Measurements from ENCODE around the gene CEACAM5.
"Not testable (repeated sequence)": the region's sequence is repeated elsewhere in the genome, so short reads cannot be mapped to it uniquely, and the experiment has no call there.

Gene CEACAM5

DNA sequence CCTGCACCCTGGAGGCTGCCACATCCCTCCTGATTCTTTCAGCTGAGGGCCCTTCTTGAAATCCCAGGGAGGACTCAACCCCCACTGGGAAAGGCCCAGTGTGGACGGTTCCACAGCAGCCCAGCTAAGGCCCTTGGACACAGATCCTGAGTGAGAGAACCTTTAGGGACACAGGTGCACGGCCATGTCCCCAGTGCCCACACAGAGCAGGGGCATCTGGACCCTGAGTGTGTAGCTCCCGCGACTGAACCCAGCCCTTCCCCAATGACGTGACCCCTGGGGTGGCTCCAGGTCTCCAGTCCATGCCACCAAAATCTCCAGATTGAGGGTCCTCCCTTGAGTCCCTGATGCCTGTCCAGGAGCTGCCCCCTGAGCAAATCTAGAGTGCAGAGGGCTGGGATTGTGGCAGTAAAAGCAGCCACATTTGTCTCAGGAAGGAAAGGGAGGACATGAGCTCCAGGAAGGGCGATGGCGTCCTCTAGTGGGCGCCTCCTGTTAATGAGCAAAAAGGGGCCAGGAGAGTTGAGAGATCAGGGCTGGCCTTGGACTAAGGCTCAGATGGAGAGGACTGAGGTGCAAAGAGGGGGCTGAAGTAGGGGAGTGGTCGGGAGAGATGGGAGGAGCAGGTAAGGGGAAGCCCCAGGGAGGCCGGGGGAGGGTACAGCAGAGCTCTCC is 6.9 kb upstream of the CEACAM5 start:
- DNase-seq: no peak

DNA sequence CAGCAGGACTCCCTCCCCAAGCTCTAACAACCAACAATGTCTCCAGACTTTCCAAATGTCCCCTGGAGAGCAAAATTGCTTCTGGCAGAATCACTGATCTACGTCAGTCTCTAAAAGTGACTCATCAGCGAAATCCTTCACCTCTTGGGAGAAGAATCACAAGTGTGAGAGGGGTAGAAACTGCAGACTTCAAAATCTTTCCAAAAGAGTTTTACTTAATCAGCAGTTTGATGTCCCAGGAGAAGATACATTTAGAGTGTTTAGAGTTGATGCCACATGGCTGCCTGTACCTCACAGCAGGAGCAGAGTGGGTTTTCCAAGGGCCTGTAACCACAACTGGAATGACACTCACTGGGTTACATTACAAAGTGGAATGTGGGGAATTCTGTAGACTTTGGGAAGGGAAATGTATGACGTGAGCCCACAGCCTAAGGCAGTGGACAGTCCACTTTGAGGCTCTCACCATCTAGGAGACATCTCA is 6.2 kb upstream of the CEACAM5 start:
- no peak for DNase-seq

DNA sequence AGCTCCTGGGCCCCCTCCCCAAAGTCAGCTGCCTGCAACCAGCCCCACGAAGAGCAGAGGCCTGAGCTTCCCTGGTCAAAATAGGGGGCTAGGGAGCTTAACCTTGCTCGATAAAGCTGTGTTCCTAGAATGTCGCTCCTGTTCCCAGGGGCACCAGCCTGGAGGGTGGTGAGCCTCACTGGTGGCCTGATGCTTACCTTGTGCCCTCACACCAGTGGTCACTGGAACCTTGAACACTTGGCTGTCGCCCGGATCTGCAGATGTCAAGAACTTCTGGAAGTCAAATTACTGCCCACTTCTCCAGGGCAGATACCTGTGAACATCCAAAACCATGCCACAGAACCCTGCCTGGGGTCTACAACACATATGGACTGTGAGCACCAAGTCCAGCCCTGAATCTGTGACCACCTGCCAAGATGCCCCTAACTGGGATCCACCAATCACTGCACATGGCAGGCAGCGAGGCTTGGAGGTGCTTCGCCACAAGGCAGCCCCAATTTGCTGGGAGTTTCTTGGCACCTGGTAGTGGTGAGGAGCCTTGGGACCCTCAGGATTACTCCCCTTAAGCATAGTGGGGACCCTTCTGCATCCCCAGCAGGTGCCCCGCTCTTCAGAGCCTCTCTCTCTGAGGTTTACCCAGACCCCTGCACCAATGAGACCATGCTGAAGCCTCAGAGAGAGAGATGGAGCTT is 4.7 kb upstream of the CEACAM5 start:
- no peak for DNase-seq

DNA sequence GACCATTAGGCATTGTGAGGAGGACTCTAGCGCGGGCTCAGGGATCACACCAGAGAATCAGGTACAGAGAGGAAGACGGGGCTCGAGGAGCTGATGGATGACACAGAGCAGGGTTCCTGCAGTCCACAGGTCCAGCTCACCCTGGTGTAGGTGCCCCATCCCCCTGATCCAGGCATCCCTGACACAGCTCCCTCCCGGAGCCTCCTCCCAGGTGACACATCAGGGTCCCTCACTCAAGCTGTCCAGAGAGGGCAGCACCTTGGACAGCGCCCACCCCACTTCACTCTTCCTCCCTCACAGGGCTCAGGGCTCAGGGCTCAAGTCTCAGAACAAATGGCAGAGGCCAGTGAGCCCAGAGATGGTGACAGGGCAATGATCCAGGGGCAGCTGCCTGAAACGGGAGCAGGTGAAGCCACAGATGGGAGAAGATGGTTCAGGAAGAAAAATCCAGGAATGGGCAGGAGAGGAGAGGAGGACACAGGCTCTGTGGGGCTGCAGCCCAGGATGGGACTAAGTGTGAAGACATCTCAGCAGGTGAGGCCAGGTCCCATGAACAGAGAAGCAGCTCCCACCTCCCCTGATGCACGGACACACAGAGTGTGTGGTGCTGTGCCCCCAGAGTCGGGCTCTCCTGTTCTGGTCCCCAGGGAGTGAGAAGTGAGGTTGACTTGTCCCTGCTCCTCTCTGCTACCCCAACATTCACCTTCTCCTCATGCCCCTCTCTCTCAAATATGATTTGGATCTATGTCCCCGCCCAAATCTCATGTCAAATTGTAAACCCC is 2.8 kb upstream of the CEACAM5 start:
- no peak for DNase-seq

DNA sequence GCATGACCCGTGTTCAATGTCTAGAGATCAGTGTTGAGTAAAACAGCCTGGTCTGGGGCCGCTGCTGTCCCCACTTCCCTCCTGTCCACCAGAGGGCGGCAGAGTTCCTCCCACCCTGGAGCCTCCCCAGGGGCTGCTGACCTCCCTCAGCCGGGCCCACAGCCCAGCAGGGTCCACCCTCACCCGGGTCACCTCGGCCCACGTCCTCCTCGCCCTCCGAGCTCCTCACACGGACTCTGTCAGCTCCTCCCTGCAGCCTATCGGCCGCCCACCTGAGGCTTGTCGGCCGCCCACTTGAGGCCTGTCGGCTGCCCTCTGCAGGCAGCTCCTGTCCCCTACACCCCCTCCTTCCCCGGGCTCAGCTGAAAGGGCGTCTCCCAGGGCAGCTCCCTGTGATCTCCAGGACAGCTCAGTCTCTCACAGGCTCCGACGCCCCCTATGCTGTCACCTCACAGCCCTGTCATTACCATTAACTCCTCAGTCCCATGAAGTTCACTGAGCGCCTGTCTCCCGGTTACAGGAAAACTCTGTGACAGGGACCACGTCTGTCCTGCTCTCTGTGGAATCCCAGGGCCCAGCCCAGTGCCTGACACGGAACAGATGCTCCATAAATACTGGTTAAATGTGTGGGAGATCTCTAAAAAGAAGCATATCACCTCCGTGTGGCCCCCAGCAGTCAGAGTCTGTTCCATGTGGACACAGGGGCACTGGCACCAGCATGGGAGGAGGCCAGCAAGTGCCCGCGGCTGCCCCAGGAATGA is 1.5 kb upstream of the CEACAM5 start:
- peak; percentile 80 for DNase-seq

DNA sequence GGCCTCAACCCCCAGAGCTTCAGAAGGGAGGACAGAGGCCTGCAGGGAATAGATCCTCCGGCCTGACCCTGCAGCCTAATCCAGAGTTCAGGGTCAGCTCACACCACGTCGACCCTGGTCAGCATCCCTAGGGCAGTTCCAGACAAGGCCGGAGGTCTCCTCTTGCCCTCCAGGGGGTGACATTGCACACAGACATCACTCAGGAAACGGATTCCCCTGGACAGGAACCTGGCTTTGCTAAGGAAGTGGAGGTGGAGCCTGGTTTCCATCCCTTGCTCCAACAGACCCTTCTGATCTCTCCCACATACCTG is 969 bp upstream of the CEACAM5 start:
- no peak for DNase-seq

DNA sequence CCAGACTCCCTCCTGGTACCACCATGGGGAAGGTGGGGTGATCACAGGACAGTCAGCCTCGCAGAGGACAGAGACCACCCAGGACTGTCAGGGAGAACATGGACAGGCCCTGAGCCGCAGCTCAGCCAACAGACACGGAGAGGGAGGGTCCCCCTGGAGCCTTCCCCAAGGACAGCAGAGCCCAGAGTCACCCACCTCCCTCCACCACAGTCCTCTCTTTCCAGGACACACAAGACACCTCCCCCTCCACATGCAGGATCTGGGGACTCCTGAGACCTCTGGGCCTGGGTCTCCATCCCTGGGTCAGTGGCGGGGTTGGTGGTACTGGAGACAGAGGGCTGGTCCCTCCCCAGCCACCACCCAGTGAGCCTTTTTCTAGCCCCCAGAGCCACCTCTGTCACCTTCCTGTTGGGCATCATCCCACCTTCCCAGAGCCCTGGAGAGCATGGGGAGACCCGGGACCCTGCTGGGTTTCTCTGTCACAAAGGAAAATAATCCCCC is 505 bp upstream of the CEACAM5 start:
- DNase-seq: no peak

DNA sequence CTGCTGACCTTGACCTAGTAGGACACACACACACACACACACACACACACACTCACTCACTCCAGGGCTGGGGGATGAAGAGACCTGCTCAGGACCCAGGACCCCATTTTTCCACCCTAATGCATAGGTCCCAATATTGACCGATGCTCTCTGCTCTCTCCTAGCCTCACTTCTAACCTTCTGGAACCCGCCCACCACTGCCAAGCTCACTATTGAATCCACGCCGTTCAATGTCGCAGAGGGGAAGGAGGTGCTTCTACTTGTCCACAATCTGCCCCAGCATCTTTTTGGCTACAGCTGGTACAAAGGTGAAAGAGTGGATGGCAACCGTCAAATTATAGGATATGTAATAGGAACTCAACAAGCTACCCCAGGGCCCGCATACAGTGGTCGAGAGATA is 1.1 kb downstream of the CEACAM5 start:
- DNase-seq: not testable (repeated sequence)

DNA sequence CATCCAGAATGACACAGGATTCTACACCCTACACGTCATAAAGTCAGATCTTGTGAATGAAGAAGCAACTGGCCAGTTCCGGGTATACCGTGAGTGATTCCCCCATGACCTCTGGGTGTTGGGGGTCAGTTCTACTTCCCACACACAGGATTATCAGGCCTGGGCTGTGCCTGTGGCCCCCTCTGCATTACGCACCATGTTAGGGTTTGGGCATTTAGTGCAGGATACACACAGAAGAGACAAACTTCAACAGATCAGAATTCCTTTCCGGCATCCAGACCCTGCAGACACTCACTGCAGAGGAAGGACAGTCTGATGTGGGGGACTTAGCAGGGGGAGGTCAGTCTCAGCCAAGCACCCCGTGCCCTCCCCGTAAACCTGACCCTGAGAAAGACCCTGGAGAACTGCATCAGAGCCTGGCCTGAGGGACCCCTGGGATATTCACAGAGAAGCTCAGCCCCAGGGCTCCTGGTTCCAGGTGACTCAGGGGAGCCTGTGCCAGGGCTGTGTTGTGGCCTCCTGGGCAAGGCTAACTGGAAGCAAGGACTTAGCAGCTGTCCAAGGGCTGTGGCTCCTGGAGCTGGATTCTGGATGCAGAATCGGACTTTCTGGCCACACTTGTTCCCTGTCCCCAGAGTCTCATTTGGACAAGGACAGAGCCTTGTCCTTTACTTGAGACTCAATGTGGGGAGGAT is 1.7 kb downstream of the CEACAM5 start:
- DNase-seq: no peak

DNA sequence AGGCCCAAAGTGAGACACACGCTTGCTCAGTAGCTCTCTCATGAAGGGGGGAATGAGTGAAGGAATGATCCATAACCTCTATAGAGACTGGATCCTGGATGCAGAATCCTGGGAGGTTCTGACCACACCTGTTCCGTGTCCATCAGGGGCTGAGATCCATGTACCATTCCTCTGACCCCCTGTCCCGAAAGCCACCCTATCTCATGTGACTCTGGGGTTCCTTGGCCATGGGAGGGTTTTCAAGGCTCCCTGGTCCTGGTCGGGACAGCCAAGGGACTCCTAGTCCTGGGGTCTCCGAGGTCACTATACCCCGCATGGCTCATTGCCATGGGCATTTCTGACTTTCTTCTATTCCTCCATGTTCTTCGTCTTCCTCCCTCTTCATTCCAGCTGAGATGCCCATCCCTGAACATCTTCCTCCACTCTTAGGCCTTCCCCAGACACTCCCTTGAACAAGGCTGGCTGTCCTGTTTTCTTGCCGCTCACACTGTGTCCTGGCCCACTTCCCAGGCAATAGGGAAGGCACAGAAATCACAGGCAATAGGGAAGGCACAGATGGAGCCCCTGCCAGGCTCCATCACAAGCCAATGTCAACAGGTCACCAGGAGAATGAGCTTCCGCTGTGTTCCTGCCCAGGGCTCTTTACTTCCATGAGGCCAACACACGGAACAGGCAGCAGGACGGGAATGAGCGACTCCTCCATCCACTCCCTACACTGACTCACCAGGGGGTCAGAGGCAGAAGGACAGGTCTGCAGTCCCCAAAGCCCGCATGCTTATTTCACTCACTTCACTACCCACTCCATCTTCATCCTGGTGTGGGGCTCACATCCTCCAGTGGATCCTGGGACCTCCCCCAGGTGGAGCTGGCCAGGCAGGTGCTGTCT is 3.2 kb downstream of the CEACAM5 start:
- DNase-seq: no peak

DNA sequence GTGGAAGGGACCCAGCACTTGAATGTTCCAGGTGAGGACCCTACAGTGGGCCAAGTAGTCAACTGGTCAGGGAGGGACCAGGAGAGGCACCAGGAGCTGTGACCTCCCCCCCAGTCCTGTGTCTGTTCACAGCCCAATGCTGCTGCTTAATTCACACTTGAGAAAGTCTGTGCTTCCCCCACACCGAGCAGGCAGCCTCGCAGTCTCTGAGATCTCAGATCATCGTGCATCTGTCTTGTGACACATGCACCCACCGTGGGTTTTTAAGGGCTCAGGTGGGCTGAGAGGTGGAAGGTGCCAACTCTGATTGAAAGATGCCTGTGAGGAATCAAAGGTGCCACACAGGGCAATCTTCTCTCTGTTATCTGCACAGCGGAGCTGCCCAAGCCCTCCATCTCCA is 6.2 kb downstream of the CEACAM5 start:
- no peak for DNase-seq

DNA sequence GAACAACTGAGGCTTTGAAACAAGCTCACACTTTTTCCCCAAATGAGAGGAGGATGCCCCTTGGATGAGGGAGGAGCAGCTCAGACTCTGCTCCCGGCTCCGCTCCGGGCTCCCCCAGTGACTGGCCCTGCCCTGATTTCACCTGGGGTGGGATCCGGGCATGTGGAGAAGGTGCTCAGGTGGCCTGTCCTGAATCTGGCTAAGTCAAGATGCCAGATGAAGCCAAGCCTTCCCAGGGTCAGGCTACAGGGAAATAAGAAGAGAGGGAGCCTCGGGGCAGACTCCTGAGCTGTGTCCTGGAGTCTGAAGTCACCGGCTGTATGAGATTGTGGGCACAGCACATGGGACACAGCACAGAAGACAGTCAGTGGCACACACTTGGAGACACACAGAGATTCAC is 10.3 kb downstream of the CEACAM5 start:
- no peak for DNase-seq

DNA sequence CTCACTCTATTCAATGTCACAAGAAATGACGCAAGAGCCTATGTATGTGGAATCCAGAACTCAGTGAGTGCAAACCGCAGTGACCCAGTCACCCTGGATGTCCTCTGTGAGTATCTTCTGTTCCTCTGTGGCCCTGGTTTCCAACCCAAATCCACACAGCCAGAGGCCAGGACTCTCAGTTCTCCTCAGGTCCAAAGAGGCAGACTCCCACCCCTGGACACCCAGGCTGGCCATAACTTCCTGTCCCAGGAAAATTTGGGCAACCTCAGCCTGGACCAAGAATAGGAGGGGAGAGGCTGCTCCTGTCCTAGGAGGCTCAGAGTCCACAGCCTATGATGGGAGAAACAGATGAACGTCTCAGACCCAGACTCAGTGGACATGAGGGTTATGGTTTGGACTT is 11.7 kb downstream of the CEACAM5 start:
- DNase-seq: no peak

DNA sequence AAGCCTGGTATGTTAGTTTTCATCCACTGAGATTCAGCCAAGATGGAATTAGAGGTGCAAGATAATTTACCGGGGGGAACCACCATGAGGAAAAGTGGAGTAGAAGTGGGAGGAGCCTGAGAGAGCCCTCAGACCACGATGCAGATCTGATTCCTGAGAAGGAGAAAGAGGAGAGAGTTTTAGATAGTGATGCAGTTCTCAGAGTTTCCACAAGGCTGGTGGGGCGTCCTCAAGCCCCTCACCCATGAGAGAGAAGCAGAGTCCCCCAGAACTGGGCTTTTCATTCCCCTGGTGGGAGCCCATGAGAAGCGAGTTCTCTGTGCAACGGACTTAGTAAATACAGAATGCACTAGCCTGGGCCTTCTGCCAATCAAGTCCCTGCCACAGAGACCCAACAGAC is 18.1 kb downstream of the CEACAM5 start:
- no peak for DNase-seq

DNA sequence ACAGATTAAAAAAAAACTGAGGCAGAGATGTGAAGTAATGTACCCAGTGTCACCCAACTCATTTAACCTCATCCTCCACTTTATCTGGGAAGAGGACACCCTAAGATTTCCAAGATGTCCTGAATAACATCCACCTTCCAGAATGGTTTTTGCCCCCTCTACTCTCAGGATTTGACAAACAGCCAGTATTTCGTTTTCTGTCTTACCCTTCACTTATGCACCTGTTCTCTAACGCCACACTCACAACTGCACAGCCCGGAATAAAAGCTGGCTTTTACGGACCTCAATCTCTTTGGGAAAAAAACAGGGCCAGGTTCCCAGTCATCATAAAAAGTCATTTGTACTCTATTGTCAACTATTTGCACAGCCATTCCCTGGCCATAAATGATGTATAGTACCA is 25.7 kb downstream of the CEACAM5 start:
- DNase-seq: no peak

DNA sequence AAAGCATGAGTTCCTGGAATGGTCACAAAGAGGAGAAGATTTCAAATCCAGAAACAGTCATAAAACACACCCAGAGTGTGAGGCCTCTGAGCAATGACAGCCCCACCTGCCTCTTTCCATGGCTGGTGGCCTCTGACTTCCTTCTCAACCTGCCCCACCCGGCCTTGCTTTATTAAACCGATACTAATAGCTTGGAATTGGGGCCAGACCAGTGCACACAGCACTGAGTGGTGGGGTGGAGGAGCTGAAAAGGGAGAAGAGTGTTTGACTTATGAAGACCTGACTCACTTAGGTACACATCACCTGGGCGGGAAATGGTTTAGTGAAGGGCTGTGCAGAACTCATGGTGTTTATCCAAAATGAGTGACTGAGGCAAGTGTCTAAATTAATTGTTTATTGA is 26.2 kb downstream of the CEACAM5 start:
- peak; percentile 96 for DNase-seq

DNA sequence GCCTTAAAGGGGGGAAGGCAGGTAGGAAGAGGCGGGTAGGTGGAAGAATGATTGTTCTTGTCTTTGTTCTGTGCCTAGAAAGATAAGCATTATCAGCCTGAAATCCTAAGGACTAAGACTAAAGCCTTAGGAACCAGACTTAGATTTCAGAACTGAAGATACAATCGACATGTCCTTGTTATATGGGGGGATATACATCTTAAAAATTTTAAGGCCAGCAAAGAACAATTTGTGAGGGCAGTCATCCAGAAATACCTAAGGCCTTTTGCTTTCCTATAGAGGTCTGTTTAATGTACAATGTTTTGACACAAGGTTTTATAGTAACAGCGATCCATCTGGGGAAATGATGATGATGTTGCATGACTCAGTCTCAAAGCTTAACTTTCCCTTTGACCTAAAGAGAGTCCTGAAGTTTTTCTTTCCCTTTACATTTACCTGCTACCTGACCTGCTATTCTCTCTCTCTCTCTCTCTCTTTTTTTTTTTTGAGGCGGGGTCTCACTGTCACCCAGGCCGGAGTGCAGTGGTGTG is 26.7 kb downstream of the CEACAM5 start:
- DNase-seq: peak; percentile 69

DNA sequence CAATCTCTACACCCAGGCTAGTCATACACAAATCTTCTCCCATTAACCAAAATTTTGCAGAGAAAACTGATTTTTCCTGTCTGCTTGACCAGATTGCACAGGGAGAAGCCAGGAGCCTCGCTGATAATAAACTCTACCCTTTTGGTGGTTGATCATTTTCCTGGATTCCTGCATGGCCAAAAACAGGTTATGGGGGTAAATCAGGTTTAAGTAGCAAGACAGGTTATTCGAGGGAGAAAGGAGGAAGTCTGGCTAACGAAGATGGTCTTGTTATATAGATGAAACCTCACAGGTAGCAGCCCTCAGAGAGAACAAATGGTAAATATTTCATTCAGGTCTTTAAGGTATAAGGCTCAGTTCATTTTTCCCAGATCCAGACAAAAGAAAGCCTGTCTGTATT is 30.9 kb downstream of the CEACAM5 start:
- no peak for DNase-seq

DNA sequence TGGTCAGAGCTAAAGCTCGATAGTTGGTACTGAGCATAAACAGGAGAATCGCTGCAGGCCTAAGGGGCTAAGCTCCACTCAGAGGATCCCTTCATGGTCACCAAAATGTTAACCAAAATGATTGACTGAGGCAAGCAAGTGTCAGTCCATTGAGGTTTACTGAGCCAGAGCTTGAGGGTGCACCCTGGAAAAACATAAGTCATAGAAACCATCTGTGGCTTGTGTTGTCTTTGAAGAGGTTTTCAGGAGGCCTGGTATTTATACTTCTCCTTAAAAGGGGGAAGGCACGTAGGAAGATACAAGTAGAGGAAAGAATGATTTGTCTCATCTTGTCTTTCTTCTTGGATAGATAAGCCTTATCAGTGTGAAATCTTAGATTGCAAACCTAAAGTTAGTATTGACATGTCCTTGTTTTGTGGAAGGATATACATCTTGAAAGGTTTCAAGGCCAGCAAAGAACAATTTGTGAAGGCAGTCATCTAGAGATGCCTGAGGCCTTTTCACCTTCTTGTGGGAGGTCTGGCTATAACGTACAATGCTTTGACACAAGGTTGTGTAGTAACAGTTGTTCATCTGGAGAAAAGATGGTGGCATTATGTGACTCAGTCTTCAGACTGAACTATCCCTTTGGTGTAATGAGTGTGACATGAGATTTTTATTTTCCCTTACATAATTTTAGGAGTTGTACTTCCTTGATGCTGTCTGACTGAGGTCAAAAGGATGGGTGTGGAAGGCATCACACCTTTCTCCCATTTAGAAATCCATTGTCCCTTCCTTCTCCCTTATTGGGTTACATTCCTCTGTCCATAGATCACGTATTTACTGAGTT is 32.2 kb downstream of the CEACAM5 start:
- no peak for DNase-seq

DNA sequence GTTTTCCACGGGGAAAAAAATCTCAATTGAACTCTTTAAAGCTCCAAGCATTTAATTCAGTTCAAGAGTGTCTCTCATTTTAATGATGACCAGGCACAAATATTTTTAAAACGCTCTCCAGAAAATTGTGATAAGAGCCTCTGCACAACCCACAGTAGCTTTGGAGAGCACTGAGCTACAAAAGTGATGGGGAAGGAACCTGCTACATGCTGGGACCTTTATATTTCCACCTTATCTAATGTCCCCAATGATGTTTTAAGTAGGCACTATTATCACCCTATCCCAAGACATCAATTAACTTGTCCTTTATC is 32.8 kb downstream of the CEACAM5 start:
- DNase-seq: no peak

DNA sequence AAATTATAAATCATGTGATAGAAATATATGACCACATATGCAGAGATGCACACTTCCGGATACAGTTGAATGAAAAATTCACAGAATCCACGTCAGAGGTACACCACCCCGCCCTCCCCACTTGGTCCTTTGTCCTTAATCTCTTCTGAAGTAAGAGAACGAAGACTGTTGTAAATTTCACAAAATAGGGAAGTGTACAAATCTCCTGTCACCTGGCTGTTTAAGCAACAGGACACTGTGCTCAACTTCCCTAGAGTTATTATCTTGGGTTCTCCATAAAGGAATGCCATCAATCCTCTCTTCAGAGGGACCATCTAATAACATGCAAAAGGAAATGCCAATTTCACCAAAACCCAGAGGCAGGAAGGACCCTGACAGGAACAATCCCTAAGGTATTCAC is 36.4 kb downstream of the CEACAM5 start:
- DNase-seq: no peak
